Kidney tubule cell (primary cell): ENCODE measurements around the gene TRNP1.
"Not testable (repeated sequence)": the region's sequence is repeated elsewhere in the genome, so short reads cannot be mapped to it uniquely, and the experiment has no call there.

Experiments
- DNase-seq: peaks from one replicate; pipeline ENCODE4 v3.0.0-alpha.2; 2018; ENCODE audit warnings: low spot score

TRNP1 gene

DNA sequence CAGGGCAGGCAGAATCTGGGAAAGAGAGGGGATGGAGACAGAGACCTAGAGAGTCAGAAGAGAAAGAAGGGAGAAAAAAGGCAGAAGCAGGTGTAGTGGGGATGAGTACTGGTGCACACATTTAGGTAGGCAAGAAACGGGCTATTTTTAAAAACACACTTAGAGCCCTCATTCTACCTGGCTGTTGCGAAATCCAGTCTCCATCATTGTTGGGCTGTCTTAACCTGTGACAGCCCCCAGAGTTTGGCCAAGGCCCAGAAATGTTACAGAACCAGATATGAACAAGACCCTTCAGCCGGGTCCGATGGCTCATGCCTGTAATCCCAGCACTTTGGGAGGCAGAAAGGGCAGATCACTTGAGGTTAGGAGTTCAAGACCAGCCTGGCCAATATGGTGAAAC is 20.7 kb upstream of the TRNP1 start:
- no peak for DNase-seq

GRCh38 chr1:26976621-26977510 is 16.6 kb upstream of the TRNP1 start:
- no peak for DNase-seq

DNA sequence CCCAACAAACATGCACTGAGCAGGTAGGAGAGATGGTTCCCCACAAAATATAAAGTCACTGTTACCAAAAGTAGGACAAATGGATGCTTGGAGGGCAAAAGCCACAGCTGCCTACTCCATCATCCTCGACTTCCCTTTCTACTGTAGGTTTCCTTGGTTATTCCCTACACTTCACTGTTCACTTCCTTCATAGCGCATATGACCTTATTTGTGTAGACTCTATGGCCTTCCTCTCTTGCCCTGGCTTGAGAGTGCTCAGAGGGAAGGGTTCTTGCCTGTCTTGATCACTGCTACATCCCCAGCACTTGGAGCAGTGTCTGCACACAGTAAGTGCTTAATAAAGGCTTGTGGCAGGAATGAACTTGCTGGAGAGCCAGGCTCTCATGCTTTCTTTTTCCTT is 14.6 kb upstream of the TRNP1 start:
- no peak for DNase-seq

- no peak for DNase-seq
These were observed 12.2 kb upstream of the TRNP1 start for GRCh38 chr1:26981146-26981846.

DNA sequence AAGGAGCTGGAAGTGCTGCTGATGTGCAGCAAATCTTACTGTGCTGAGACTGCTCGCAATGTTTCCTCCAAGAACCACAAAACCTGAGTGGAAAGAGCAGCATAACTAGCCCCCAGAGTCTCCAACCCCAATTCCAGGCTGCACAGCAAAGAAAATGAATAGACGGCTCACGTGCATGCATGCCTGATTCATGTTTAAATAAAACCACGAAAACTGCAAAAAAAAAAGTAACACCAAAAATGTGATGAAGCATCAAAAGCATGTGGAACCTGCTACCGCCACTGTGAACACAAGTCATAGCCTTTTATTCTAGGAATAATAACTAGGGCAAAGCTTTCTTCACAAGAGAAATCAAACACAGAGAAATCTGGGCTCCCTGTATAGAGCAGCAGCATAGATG is 9.6 kb upstream of the TRNP1 start:
- DNase-seq: no peak

DNA sequence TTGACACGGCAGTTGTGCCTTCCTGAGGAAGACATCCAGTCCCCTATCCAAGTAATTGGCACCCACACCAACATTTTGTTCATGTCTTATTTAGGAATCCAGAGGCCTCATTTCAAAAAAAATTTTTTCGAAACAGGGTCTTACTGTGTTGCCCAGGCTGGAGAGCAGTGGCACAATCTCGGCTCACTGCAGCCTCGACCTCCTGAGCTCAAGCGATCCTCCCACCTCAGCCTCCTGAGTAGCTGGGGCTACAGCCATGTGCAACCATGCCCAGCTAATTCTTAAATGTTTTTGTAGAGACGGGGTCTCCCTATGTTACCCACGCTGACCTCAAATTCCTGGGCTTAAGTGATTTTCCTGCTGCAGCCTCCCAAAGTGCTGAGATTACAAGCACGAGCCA is 9.2 kb upstream of the TRNP1 start:
- no peak for DNase-seq

GRCh38 chr1:26986658-26987057 is 6.8 kb upstream of the TRNP1 start:
- DNase-seq: peak; percentile 44

GRCh38 chr1:26989403-26990109 is 3.9 kb upstream of the TRNP1 start:
- DNase-seq: not testable (repeated sequence)

- peak; percentile 87 for DNase-seq
These were observed 2.0 kb upstream of the TRNP1 start for GRCh38 chr1:26991310-26992116.

DNA sequence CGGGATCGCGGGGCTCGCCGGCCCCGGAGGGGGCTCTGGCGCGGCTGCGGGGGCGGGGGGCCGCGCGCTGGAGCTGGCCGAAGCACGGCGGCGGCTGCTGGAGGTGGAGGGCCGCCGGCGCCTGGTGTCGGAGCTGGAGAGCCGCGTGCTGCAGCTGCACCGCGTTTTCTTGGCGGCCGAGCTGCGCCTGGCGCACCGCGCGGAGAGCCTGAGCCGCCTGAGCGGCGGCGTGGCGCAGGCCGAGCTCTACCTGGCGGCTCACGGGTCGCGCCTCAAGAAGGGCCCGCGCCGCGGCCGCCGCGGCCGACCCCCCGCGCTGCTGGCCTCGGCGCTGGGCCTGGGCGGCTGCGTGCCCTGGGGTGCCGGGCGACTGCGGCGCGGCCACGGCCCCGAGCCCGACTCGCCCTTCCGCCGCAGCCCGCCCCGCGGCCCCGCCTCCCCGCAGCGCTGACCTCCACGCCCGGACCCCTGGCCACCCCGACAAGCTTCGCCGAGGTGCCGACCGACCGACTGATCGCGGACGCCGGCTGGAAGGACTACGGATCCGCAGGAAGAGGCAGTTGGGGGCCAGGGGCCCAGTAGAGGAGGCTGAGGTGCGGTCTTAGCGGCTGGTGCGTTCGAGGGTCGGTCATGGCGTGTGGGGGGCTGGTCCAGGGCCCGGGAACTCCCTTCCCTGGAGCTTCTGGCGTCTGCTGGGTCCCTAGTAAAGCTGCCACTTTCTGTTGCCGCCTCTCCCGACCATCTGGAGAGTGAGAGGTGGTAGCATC is 711 bp downstream of the TRNP1 start:
- peak; percentile 27 for DNase-seq

GRCh38 chr1:26994787-26995517 is 1.5 kb downstream of the TRNP1 start:
- peak; percentile 71 for DNase-seq

- peak; percentile 80 for DNase-seq
These were observed 2.5 kb downstream of the TRNP1 start for GRCh38 chr1:26996024-26996423.

- DNase-seq: no peak
These were observed 3.2 kb downstream of the TRNP1 start for GRCh38 chr1:26996665-26997064.

GRCh38 chr1:26998429-26999300 is 5.2 kb downstream of the TRNP1 start:
- DNase-seq: peak; percentile 85

DNA sequence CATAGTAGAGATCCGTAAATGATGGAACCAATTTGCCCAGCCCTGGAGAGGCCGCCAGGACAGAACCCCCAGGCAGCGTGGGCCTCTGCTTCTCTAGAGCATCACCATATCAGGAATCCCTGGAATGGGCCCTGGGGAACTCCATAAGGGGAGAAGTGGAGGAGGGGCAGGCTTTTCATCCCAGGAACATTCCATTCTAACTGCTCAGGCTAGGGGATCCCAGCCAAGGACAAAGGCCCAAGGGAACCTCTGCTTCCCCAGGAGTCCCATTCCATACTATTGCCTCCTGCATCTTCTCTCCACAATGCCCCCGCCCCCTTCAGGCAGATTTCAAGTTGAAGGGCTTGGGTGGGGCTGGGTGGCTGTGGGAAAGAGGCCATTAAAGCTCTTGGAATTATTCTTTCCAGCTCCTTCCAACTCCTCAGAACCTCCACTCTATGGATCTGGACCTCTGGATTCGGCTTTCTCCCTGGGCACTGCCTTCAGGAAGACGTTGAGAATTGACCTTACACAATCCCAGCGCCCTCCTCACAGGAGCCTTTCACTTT is 6.0 kb downstream of the TRNP1 start:
- peak; percentile 98 for DNase-seq

DNA sequence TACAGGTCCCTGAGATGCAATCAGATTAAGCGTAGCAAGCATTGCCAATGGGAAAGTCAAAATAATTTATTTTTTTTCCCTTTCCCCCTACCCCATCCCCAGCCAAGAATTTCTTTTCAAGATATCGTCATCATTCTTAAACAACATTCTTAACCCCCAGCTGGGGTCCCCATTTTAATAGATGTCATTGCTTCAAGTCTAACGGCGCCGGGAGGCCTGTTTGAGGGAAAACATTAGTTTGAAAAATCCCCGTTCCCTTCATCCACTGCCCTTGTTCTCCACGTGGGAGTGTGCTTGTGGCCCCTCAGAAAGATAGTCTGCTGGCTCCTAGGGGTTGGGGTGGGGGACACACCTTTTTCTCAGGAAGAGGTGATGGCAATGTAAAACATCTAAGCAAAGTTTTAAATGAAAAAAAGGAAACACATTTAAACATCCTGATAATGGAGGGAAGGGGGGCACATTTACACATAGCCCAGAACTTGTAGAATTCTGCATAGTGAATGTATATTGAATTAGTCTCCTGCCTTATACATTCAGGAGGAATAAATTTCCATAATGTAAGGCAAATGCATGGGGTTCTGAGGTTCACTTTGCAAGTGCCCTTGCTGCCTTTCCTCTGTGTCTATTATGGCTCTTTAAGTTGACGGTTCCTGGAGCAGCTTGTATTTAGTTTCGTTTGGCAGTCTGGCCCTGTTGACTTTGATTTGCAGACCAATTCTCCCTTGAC is 6.8 kb downstream of the TRNP1 start:
- no peak for DNase-seq

- peak; percentile 82 for DNase-seq
These were observed 7.4 kb downstream of the TRNP1 start for GRCh38 chr1:27000817-27001460.
